Tibial nerve (tissue), 4 donors: ENCODE results near the gene PGC. TPM values are rescaled to one million over a fixed set of nuclear protein-coding genes. Genes with fewer than 3 reads are reported as not detected.

Experiments used
- DNase-seq, 2 donors: peaks; one replicate each; pipeline ENCODE4 v3.0.0-alpha.2; 2019; ENCODE audit warnings: low spot score in 2 of 2
- H3K27ac ChIP-seq, 4 donors: fragments of 200-600 bp; sonication (generic) in 3 of 4; one replicate each; pipeline ENCODE4 v1.5.1; 2017 to 2019; ENCODE audit warnings: mild to moderate bottlenecking in 1 of 4
- H3K27me3 ChIP-seq, 2 donors: fragments of 200-600 bp; sonication (generic) in 1 of 2; one replicate each; pipeline versions ENCODE4 v1.5.1 to v1.6.0; 2017 to 2019
- H3K36me3 ChIP-seq, 3 donors: fragments of 200-600 bp; sonication (generic); one replicate each; pipeline ENCODE4 v1.5.1; 2018 to 2019
- H3K4me1 ChIP-seq, 4 donors: fragments of 200-600 bp; sonication (generic) in 3 of 4; one replicate each; pipeline ENCODE4 v1.5.1; 2017 to 2019
- H3K4me3 ChIP-seq, 4 donors: fragments of 200-600 bp; sonication (generic) in 3 of 4; one replicate each; pipeline ENCODE4 v1.5.1; 2017 to 2019; ENCODE audit warnings: mild to moderate bottlenecking in 1 of 4, moderate library complexity in 1 of 4
- H3K9me3 ChIP-seq, 4 donors: fragments of 200-600 bp; sonication (generic) in 3 of 4; one replicate each; pipeline ENCODE4 v1.5.1; 2017 to 2019
- EP300 ChIP-seq, 2 donors: sonication (generic); formaldehyde crosslinking; IDR thresholded peaks; one replicate each; pipeline ENCODE4 v1.6.1; 2017; ENCODE audit warnings: antibody characterized with exemption in 2 of 2, mild to moderate bottlenecking in 1 of 2
- POLR2A ChIP-seq, 2 donors: fragments of 450-650 bp; IDR thresholded peaks; one replicate each; pipeline ENCODE4 v1.6.1; 2017; ENCODE audit warnings: antibody characterized with exemption in 2 of 2, mild to moderate bottlenecking in 2 of 2, moderate library complexity in 2 of 2
- WGBS, 2 donors: methylation state at CpG; one replicate each; pipeline ENCODE4 v1.1.5; 2018; 5-methylcytosine and 5-hydroxymethylcytosine counted together
- total RNA-seq, 4 donors: library from RNA; depleted of rRNA; stranded (reverse); fragments of >200 nt; gene quantifications; one replicate each; pipeline ENCODE4 v1.1.0, GENCODE V29; 2016
- TF ChIP-seq, protein P1 (sequence below), 5 experiments: fragments of 200-600 bp in 3 of 5; fragments of 450-650 bp in 2 of 5; sonication (generic) in 3 of 5; IDR thresholded peaks; one replicate each; pipeline ENCODE4 v1.5.1; 2016 to 2019; ENCODE audit warnings: antibody characterized with exemption in 5 of 5, mild to moderate bottlenecking in 3 of 5, moderate library complexity in 2 of 5

The PGC gene
- total RNA-seq, 4 donors from 2014 or later = not detected

DNA sequence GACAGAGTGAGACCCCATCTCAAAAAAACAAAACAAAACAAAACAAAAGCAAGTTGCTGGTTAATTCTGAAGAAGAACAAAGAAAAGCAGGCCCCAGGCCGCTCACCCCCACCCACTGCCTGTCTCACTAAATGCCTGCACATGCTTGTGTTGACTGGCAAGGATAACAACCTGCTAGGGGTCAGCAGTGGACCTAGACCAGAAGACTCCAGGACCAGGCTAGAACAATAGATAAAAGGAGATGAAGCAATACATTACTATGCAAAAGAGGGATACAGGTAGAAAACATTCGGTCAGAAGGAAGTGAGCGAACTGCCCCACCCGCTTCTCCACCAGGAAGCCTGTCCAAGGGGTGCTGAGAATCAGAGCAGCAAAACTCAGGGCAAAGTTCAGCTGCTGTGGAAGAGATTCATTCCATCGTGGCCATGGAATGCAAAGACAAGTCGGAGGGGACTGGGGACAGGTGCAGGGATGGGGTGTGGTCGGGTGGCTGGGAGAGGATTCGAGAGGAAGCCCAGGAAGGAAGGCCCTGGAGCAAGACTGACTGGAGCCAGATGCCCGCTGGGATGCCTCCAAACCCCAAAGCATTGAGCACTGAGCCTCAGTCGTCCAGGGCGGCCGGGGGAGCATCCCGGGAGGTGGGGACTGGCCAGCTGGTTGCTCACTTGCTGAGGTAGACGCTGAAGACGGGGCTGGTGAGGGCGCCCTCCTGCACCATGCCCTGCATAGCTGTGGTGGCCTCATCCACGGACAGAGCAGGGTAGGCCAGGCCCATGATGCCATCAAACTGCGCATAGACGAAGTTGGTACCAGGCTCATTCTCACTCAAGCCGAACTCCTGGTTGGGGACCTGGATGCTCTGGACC is 5.3 kb downstream of the PGC start:
- WGBS, 2 donors = 85 to 87% methylated on average over 20 of the region's 20 CpGs
- no peak overlapping the region for H3K4me3 ChIP-seq
- H3K36me3 ChIP-seq = no peaks in the 10 kb centered on the region
- no peaks in the 10 kb centered on the region for H3K9me3 ChIP-seq
- TF ChIP-seq, protein P1, sequence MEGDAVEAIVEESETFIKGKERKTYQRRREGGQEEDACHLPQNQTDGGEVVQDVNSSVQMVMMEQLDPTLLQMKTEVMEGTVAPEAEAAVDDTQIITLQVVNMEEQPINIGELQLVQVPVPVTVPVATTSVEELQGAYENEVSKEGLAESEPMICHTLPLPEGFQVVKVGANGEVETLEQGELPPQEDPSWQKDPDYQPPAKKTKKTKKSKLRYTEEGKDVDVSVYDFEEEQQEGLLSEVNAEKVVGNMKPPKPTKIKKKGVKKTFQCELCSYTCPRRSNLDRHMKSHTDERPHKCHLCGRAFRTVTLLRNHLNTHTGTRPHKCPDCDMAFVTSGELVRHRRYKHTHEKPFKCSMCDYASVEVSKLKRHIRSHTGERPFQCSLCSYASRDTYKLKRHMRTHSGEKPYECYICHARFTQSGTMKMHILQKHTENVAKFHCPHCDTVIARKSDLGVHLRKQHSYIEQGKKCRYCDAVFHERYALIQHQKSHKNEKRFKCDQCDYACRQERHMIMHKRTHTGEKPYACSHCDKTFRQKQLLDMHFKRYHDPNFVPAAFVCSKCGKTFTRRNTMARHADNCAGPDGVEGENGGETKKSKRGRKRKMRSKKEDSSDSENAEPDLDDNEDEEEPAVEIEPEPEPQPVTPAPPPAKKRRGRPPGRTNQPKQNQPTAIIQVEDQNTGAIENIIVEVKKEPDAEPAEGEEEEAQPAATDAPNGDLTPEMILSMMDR (IDR thresholded peaks at IDR 0.05) = no peak
- TF ChIP-seq POLR2A (IDR thresholded peaks at IDR 0.05) (no peak), EP300 (IDR thresholded peaks at IDR 0.05) (no peak)
- no peaks in the 10 kb centered on the region for H3K27me3 ChIP-seq
- DNase-seq = no peak
- no peaks in the 10 kb centered on the region for H3K4me1 ChIP-seq
- no peak overlapping the region for H3K27ac ChIP-seq

DNA sequence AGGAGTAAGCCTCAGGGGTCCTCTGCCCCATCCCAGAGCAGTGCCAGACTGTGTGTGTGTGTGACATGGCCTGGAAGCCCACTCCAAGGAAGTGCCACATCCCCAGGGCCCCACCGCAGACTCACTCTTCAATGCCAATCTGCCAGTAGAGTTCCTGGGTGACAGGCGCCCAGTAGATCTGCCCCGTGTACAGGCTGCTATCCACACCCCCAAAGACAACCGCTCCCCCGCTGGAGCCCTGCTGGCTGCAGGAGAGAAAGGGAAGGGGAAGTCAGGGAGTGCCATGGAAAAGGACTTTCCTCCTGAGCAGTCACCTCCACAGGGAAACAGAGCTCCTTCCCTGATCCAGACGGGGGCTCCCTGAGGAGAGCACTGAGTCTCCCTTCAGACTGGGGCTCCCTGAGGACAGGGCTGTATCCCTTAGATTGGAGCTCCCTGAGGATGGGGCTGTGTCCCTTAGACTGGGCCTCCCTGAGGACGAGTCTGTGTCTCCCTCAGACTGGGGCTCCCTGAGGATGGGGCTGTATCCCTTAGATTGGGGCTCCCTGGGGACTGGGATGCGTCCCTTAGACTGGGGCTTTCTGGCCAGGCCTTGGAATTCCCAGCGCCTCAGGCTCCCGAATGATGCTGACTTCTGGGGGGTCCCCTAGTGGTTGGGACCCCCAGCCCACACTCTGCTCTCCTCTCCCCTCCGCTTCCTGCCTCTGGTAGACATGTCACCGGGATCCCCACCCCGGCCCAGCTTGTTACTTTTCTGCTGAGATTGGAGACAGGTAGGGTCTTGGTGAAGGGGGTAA is 6.6 kb downstream of the PGC start:
- 73 to 79% methylated on average over 12 to 13 of the region's 13 CpGs for WGBS, 2 donors
- no peaks in the 10 kb centered on the region for H3K27me3 ChIP-seq
- peaks cover 0 to 8% (median 6%) of the 10 kb centered on the region in 4 donors for H3K4me1 ChIP-seq
- H3K9me3 ChIP-seq = no peaks in the 10 kb centered on the region
- no peak for DNase-seq
- H3K27ac ChIP-seq = no peak overlapping the region
- no peak overlapping the region for H3K4me3 ChIP-seq
- no peaks in the 10 kb centered on the region for H3K36me3 ChIP-seq
- TF ChIP-seq EP300 (IDR thresholded peaks at IDR 0.05) = no peak
- no peak for TF ChIP-seq POLR2A (IDR thresholded peaks at IDR 0.05)
- TF ChIP-seq, protein P1 (IDR thresholded peaks at IDR 0.05) = no peak

DNA sequence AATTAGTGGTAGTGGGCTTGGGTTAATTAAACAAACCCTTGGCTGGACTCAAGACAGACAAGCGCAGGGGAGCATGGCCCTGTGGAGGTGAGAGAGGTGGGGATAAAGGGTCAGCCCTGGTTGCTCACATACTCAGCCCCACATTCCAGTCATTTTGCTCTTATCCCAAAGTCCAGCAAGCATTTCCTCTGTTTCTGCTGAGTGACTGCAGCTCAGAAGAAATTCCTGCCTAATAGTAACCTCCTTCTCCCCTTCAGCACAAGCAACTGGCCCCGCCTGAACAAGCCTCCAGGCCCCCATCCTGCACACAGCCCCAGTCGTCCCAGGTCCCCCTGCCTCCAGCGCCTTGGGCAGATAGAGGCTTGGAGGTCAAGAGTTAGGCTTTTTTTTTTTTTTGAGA is 8.2 kb downstream of the PGC start:
- 62 to 67% methylated on average over 4 of the region's 4 CpGs for WGBS, 2 donors
- Histone ChIP-seq H3K4me3 (no peak overlapping the region), H3K27me3 (no peaks in the 10 kb centered on the region), H3K4me1 (peaks cover 0 to 9% (median 6%) of the 10 kb centered on the region in 4 donors), H3K27ac (no peak overlapping the region), H3K9me3 (no peaks in the 10 kb centered on the region), H3K36me3 (no peaks in the 10 kb centered on the region)
- TF ChIP-seq EP300 (IDR thresholded peaks at IDR 0.05) (no peak), POLR2A (IDR thresholded peaks at IDR 0.05) (no peak)
- TF ChIP-seq, protein P1 (IDR thresholded peaks at IDR 0.05) = no peak
- DNase-seq = no peak

DNA sequence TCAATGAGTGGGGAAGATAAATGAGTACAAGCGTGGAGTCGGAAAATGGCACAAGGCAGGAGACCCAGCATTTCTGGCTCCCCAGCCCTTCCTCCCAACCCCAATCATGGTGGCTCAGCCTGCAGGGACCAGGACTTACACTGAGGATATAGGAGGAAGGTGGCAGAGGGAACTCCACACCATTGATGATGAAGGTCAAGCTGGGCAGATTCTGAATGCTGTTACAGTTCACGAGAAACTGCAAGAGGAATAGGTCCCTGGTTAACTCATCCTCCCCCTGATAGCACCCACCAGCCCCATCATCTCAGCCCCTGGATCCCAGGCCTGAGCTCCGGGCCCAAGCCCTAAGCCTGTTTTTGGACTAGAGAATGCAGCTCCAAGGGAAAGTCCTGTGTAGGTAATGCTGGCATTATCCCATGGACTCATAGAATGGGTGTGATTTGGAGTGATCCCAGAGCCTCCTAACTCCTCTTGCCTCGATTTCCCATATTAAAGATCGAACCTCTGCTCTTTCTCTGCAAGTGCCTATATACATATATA is 9.5 kb downstream of the PGC start:
- H3K27ac ChIP-seq = no peak overlapping the region
- WGBS, 2 donors = 82 to 85% methylated on average over 6 of the region's 6 CpGs
- H3K4me3 ChIP-seq = no peak overlapping the region
- peaks cover 0 to 21% (median 18%) of the 10 kb centered on the region in 4 donors for H3K4me1 ChIP-seq
- DNase-seq = no peak
- no peaks in the 10 kb centered on the region for H3K36me3 ChIP-seq
- no peak for TF ChIP-seq POLR2A (IDR thresholded peaks at IDR 0.05)
- TF ChIP-seq, protein P1 (IDR thresholded peaks at IDR 0.05) = no peak
- TF ChIP-seq EP300 (IDR thresholded peaks at IDR 0.05) = no peak
- no peaks in the 10 kb centered on the region for H3K27me3 ChIP-seq
- H3K9me3 ChIP-seq = no peaks in the 10 kb centered on the region
